Progenitor cell of endocrine pancreas (in vitro differentiated cells): ENCODE data around the gene DDX47. TPM values are rescaled to one million over a fixed set of nuclear protein-coding genes. Genes with fewer than 3 reads are reported as not detected.
"Not testable (repeated sequence)": the region's sequence is repeated elsewhere in the genome, so short reads cannot be mapped to it uniquely, and the experiment has no call there.

Experiments
- DNase-seq: peaks from one replicate; pipeline ENCODE4 v3.0.0; 2021; ENCODE audit warnings: low spot score; ENCODE audit not compliant: unreplicated experiment
- H3K27ac Mint-ChIP-seq: 2 replicates; pipeline ENCODE4 v1.8.0; 2021; ENCODE audit warnings: mild to moderate bottlenecking, moderate library complexity, mixed read lengths
- H3K27me3 Mint-ChIP-seq: 2 replicates; pipeline ENCODE4 v1.8.0; 2021; ENCODE audit warnings: mixed read lengths
- H3K36me3 Mint-ChIP-seq: 2 replicates; pipeline ENCODE4 v1.8.0; 2022; ENCODE audit warnings: mixed read lengths; ENCODE audit not compliant: insufficient read depth
- H3K4me1 Mint-ChIP-seq: 2 replicates; pipeline ENCODE4 v1.8.0; 2021; ENCODE audit warnings: low read depth, mixed read lengths
- H3K4me3 Mint-ChIP-seq: 2 replicates; pipeline ENCODE4 v1.8.0; 2021; ENCODE audit warnings: low read depth, mild to moderate bottlenecking, moderate library complexity, mixed read lengths
- H3K9me3 Mint-ChIP-seq: 2 replicates; pipeline ENCODE4 v1.8.0; 2021; ENCODE audit warnings: low read depth, mixed read lengths
- total RNA-seq: library from RNA; stranded (reverse); gene quantifications from 2 replicates; pipeline ENCODE4 v1.2.1, GENCODE V29; 2021
- TF ChIP-seq, protein P1 (sequence below): fragments of 200-600 bp; sonication (generic); IDR thresholded peaks from one replicate; pipeline ENCODE4 v1.5.0; 2021; ENCODE audit warnings: antibody characterized with exemption, mild to moderate bottlenecking; ENCODE audit not compliant: unreplicated experiment

DDX47 gene
- total RNA-seq, 1 donor from 2014 or later: 115 TPM

- no peaks in the 10 kb centered on the region for H3K36me3 Mint-ChIP-seq
- no peak overlapping the region for H3K4me3 Mint-ChIP-seq
- TF ChIP-seq, protein P1, sequence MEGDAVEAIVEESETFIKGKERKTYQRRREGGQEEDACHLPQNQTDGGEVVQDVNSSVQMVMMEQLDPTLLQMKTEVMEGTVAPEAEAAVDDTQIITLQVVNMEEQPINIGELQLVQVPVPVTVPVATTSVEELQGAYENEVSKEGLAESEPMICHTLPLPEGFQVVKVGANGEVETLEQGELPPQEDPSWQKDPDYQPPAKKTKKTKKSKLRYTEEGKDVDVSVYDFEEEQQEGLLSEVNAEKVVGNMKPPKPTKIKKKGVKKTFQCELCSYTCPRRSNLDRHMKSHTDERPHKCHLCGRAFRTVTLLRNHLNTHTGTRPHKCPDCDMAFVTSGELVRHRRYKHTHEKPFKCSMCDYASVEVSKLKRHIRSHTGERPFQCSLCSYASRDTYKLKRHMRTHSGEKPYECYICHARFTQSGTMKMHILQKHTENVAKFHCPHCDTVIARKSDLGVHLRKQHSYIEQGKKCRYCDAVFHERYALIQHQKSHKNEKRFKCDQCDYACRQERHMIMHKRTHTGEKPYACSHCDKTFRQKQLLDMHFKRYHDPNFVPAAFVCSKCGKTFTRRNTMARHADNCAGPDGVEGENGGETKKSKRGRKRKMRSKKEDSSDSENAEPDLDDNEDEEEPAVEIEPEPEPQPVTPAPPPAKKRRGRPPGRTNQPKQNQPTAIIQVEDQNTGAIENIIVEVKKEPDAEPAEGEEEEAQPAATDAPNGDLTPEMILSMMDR: no peak
- no peak for DNase-seq
- H3K27me3 Mint-ChIP-seq: no peaks in the 10 kb centered on the region
- no peaks in the 10 kb centered on the region for H3K9me3 Mint-ChIP-seq
- peaks cover 2% of the 10 kb centered on the region for H3K4me1 Mint-ChIP-seq
- no peak overlapping the region for H3K27ac Mint-ChIP-seq
These were observed 15.4 kb upstream of the DDX47 start for GRCh38 chr12:12797794-12798152.

DNA sequence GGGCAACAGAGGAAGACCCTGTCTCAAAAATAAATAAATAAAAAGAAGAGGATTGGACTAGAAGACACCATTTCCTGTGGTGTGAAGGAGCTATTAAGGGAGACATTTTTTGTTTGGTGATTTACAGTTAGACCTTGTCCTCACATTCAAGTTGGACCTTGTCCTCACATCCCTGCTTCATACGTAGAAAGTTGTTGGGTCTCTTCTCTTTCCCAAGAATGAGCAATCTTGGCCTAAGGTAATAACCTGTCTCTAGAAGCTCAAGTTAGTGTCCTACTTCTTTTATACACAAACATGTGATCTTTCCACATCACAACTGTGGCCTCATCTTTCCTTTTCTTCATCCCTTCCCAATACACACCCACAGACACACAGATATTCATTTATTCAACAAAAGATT, 14.7 kb upstream of the DDX47 start:
- no peak overlapping the region for H3K4me3 Mint-ChIP-seq
- H3K4me1 Mint-ChIP-seq: peaks cover 4% of the 10 kb centered on the region
- H3K36me3 Mint-ChIP-seq: no peaks in the 10 kb centered on the region
- no peaks in the 10 kb centered on the region for H3K9me3 Mint-ChIP-seq
- no peaks in the 10 kb centered on the region for H3K27me3 Mint-ChIP-seq
- TF ChIP-seq, protein P1: no peak
- no peak for DNase-seq
- no peak overlapping the region for H3K27ac Mint-ChIP-seq

DNA sequence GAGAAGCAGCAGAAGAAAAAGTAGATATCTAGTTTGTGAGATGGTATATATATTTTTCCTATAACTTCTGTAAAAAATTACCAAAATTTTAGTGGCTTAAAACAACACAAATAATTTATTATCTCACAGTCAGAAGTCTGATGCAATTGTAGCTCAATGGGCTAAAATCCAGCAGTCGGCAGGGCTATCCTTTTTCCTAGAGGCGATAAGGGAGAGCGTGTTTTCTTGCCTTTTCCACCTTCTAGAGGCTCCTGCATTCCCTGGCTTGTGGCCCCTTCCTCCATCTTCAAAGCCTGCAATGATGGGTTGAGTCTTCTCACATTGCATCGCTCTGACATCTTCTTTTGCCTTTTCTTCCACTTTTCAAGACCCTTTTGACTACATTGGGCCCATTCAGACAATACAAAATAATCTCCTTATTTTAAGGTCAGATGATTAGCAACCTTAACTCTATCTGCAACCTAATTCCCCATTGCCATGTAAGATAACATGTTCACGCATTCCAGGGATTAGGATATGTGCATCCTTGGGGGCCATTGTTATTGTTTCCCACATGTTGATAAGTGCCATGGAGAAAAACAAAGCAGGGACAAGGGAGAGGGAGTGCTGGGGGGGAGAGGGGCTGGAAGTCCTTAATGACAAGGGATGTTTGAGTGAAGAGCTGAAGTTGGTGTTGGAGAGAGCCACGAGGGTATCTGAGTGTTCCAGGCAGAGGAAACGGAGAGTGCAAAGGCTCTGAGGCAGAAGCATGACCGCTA, 13.8 kb upstream of the DDX47 start:
- Mint-ChIP-seq H3K4me3 (no peak overlapping the region), H3K27me3 (no peaks in the 10 kb centered on the region), H3K36me3 (no peaks in the 10 kb centered on the region), H3K27ac (no peak overlapping the region), H3K4me1 (peaks cover 4% of the 10 kb centered on the region), H3K9me3 (no peaks in the 10 kb centered on the region)
- TF ChIP-seq, protein P1: no peak
- no peak for DNase-seq

- H3K27me3 Mint-ChIP-seq: no peaks in the 10 kb centered on the region
- no peak overlapping the region for H3K27ac Mint-ChIP-seq
- no peak for DNase-seq
- H3K36me3 Mint-ChIP-seq: no peaks in the 10 kb centered on the region
- H3K4me3 Mint-ChIP-seq: no peak overlapping the region
- H3K4me1 Mint-ChIP-seq: peaks cover 4% of the 10 kb centered on the region
- TF ChIP-seq, protein P1: no peak
- H3K9me3 Mint-ChIP-seq: no peaks in the 10 kb centered on the region
These were observed 12.6 kb upstream of the DDX47 start for GRCh38 chr12:12800406-12801180.

DNA sequence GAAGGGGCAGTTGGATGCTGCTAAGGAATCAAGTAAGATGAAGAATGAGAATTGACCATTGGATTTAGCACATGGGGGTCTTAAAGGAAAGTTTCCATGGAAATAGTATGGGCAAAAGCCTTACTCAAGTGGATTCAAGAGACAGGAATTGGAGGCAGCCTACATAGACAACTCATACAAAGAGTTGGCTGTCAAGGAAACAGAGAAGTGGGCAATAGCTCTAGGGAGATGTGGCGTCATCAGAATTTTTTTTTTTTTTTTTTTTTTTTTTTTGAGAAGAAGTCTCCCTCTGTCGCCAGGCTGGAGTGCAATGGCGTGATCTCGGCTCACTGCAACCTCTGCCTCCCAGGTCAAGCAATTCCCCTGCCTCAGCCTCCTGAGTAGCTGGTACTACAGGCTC, 11.5 kb upstream of the DDX47 start:
- not testable (repeated sequence) for H3K4me1 Mint-ChIP-seq, H3K27ac Mint-ChIP-seq, H3K36me3 Mint-ChIP-seq, H3K27me3 Mint-ChIP-seq, DNase-seq, H3K9me3 Mint-ChIP-seq, H3K4me3 Mint-ChIP-seq
